ENCODE results near the gene QRFP. TPM values are rescaled to one million over a fixed set of nuclear protein-coding genes. Genes with fewer than 3 reads are reported as not detected.

Gene QRFP
- total RNA-seq, 2 donors from 2014 or later: not detected

DNA sequence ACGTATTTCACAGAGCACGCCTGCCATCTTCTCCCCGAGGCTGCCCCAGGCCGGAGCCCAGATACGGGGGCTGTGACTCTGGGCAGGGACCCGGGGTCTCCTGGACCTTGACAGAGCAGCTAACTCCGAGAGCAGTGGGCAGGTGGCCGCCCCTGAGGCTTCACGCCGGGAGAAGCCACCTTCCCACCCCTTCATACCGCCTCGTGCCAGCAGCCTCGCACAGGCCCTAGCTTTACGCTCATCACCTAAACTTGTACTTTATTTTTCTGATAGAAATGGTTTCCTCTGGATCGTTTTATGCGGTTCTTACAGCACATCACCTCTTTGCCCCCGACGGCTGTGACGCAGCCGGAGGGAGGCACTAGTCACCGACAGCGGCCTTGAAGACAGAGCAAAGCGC is 9.6 kb downstream of the QRFP start:
- Histone ChIP-seq H3K9me3 (no peaks in the 10 kb centered on the region), H3K27ac (no peak overlapping the region), H3K4me3 (no peak overlapping the region), H3K36me3 (peaks cover 82% of the 10 kb centered on the region), H3K4me1 (peaks cover 0 to 9% of the 10 kb centered on the region in 2 donors), H3K27me3 (no peaks in the 10 kb centered on the region)
- no peak for DNase-seq (ENCODE audit: low spot score)
- TF ChIP-seq, protein P1, sequence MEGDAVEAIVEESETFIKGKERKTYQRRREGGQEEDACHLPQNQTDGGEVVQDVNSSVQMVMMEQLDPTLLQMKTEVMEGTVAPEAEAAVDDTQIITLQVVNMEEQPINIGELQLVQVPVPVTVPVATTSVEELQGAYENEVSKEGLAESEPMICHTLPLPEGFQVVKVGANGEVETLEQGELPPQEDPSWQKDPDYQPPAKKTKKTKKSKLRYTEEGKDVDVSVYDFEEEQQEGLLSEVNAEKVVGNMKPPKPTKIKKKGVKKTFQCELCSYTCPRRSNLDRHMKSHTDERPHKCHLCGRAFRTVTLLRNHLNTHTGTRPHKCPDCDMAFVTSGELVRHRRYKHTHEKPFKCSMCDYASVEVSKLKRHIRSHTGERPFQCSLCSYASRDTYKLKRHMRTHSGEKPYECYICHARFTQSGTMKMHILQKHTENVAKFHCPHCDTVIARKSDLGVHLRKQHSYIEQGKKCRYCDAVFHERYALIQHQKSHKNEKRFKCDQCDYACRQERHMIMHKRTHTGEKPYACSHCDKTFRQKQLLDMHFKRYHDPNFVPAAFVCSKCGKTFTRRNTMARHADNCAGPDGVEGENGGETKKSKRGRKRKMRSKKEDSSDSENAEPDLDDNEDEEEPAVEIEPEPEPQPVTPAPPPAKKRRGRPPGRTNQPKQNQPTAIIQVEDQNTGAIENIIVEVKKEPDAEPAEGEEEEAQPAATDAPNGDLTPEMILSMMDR (IDR thresholded peaks at IDR 0.05): no peak

DNA sequence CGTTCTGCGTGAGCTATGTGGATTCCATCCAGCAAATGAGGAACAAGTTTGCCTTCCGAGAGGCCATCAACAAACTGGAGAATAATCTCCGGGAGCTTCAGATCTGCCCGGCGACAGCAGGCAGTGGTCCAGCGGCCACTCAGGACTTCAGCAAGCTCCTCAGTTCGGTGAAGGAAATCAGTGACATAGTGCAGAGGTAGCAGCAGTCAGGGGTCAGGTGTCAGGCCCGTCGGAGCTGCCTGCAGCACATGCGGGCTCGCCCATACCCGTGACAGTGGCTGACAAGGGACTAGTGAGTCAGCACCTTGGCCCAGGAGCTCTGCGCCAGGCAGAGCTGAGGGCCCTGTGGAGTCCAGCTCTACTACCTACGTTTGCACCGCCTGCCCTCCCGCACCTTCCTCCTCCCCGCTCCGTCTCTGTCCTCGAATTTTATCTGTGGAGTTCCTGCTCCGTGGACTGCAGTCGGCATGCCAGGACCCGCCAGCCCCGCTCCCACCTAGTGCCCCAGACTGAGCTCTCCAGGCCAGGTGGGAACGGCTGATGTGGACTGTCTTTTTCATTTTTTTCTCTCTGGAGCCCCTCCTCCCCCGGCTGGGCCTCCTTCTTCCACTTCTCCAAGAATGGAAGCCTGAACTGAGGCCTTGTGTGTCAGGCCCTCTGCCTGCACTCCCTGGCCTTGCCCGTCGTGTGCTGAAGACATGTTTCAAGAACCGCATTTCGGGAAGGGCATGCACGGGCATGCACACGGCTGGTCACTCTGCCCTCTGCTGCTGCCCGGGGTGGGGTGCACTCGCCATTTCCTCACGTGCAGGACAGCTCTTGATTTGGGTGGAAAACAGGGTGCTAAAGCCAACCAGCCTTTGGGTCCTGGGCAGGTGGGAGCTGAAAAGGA is 10.9 kb downstream of the QRFP start:
- no peaks in the 10 kb centered on the region for H3K9me3 ChIP-seq
- no peak overlapping the region for H3K27ac ChIP-seq
- peaks cover 0 to 9% of the 10 kb centered on the region in 2 donors for H3K4me1 ChIP-seq
- no peak overlapping the region for H3K4me3 ChIP-seq
- no peaks in the 10 kb centered on the region for H3K27me3 ChIP-seq
- H3K36me3 ChIP-seq: peaks cover 94% of the 10 kb centered on the region
- DNase-seq (ENCODE audit: low spot score): no peak
- TF ChIP-seq, protein P1 (IDR thresholded peaks at IDR 0.05): no peak

DNA sequence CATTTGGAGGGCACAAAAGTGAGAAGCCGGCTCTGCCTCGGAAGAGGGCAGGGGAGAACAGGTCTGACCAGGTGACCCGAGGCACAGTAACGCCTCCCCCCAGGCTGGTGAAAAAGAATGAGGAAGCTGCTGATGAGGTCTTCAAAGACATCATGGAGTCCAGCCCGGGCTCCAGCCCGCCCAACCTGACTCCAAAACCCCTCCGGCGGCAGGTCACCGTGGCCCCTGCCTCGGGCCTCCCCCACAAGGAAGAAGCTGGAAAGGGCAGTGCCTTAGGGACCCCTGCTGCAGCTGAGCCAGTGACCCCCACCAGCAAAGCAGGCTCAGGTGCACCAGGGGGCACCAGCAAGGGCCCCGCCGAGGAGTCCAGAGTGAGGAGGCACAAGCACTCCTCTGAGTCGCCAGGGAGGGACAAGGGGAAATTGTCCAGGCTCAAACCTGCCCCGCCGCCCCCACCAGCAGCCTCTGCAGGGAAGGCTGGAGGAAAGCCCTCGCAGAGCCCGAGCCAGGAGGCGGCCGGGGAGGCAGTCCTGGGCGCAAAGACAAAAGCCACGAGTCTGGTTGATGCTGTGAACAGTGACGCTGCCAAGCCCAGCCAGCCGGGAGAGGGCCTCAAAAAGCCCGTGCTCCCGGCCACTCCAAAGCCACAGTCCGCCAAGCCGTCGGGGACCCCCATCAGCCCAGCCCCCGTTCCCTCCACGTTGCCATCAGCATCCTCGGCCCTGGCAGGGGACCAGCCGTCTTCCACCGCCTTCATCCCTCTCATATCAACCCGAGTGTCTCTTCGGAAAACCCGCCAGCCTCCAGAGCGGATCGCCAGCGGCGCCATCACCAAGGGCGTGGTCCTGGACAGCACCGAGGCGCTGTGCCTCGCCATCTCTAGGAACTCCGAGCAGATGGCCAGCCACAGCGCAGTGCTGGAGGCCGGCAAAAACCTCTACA is 11.8 kb downstream of the QRFP start:
- Histone ChIP-seq H3K9me3 (no peaks in the 10 kb centered on the region), H3K27me3 (no peaks in the 10 kb centered on the region), H3K4me1 (peaks cover 0 to 9% of the 10 kb centered on the region in 2 donors), H3K36me3 (peaks cover 96% of the 10 kb centered on the region), H3K27ac (no peak overlapping the region), H3K4me3 (no peak overlapping the region)
- DNase-seq (ENCODE audit: low spot score): no peak
- TF ChIP-seq, protein P1 (IDR thresholded peaks at IDR 0.05): no peak

DNA sequence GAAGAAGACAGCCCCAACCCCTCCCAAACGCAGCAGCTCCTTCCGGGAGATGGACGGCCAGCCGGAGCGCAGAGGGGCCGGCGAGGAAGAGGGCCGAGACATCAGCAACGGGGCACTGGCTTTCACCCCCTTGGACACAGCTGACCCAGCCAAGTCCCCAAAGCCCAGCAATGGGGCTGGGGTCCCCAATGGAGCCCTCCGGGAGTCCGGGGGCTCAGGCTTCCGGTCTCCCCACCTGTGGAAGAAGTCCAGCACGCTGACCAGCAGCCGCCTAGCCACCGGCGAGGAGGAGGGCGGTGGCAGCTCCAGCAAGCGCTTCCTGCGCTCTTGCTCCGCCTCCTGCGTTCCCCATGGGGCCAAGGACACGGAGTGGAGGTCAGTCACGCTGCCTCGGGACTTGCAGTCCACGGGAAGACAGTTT is 12.5 kb downstream of the QRFP start:
- Histone ChIP-seq H3K27ac (no peak overlapping the region), H3K36me3 (peaks cover 99% of the 10 kb centered on the region), H3K9me3 (no peaks in the 10 kb centered on the region), H3K4me3 (no peak overlapping the region), H3K27me3 (no peaks in the 10 kb centered on the region), H3K4me1 (peaks cover 0 to 9% of the 10 kb centered on the region in 2 donors)
- no peak for DNase-seq (ENCODE audit: low spot score)
- TF ChIP-seq, protein P1 (IDR thresholded peaks at IDR 0.05): no peak

DNA sequence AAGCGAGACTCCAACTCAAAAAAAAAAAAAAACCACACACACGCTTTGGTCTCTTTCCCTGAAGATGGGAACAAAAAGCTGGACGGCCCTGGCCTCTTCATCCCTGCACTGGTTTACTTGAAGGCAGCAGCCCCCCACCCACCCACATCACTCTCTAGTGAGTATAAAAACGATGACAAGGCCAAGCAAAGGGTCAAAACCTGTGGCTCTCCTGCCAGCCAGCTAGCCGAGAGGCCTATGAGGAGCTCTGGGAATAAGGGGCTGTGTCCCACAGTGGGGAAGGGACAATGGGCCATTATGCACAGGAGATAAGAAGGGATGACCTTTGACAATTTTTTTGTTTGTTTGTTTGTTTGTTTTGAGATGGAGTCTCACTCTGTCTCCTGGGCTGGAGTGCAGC is 13.1 kb downstream of the QRFP start:
- Histone ChIP-seq H3K27ac (no peak overlapping the region), H3K36me3 (peaks cover 99% of the 10 kb centered on the region), H3K9me3 (no peaks in the 10 kb centered on the region), H3K4me1 (peaks cover 0 to 9% of the 10 kb centered on the region in 2 donors), H3K27me3 (no peaks in the 10 kb centered on the region), H3K4me3 (no peak overlapping the region)
- no peak for DNase-seq (ENCODE audit: low spot score)
- TF ChIP-seq, protein P1 (IDR thresholded peaks at IDR 0.05): no peak

All from right atrium auricular region (tissue), 2 donors.